Mucosa of stomach (tissue), 1 donor: ENCODE results near the gene MYH14.

Source experiments
- H3K27me3 ChIP-seq: one replicate; pipeline ENCODE4 v1.7.0; 2013; ENCODE audit warnings: mild to moderate bottlenecking, low read length; ENCODE audit not compliant: control insufficient read depth, insufficient read depth
- H3K36me3 ChIP-seq: one replicate; pipeline ENCODE4 v1.7.0; 2013; ENCODE audit warnings: low read length; ENCODE audit not compliant: control insufficient read depth, insufficient read depth
- H3K4me1 ChIP-seq: one replicate; pipeline ENCODE4 v1.7.0; 2013; ENCODE audit warnings: mild to moderate bottlenecking, low read length; ENCODE audit not compliant: control insufficient read depth, insufficient read depth
- H3K4me3 ChIP-seq: one replicate; pipeline ENCODE4 v1.7.0; 2013; ENCODE audit warnings: low read length
- H3K9ac ChIP-seq: one replicate; pipeline ENCODE4 v1.7.0; 2013; ENCODE audit warnings: mild to moderate bottlenecking, low read length, moderate library complexity
- H3K9me3 ChIP-seq: one replicate; pipeline ENCODE4 v1.7.0; 2013; ENCODE audit warnings: mild to moderate bottlenecking, low read length, moderate library complexity; ENCODE audit not compliant: control insufficient read depth
- donor health status: Pancreatic carcinoma.

The MYH14 gene

GRCh38 chr19:50203281-50204080 lies at the start of gene MYH14:
MYH14 (plus strand) TSS chr19:50203622; CDS start chr19:50210366, 6,744 bp downstream.
- Histone ChIP-seq H3K9ac (peak within 1 kb of the TSS; percentile 74), H3K36me3 (no peaks in the 10 kb centered on the region), H3K27me3 (peaks cover 9% of the 10 kb centered on the region), H3K4me3 (peak within 1 kb of the TSS; percentile 12), H3K4me1 (peaks cover 24% of the 10 kb centered on the region), H3K9me3 (no peaks in the 10 kb centered on the region)

- Histone ChIP-seq H3K36me3 (no peaks in the 10 kb centered on the region), H3K27me3 (no peaks in the 10 kb centered on the region), H3K4me3 (no peak overlapping the region), H3K9me3 (no peaks in the 10 kb centered on the region), H3K4me1 (no peaks in the 10 kb centered on the region), H3K9ac (no peak overlapping the region)
These were observed 48.9 kb upstream of the MYH14 start for GRCh38 chr19:50154529-50154928.

DNA sequence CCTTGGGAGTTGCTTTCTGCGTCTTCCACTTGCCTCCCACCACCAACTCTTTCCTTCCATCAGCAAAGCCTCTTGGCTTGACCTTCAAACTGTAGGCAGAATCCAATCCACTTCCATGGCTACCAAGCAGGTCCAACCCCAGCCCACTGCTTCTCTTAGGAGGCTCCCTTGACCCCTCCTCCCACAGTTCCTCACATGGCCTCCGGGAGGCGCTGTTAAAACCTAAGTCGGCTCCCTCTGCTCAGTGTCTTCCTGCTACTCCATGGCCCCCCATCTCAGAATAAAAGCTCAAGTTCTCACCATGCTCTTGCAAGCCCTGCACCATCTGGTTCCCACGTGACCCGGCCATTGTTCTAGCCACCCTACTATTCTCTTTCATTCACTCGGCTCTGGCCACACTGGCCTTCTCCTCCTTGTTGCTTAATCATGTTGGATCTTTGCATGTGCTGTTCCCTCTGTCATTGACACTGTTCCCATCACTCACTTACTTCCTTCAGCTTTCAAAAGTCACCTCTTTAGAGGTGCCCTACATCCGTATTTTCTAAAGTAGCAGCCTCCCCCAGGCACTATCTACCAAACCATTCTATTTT lies 47.8 kb upstream of the MYH14 start:
- Histone ChIP-seq H3K36me3 (no peaks in the 10 kb centered on the region), H3K9me3 (no peaks in the 10 kb centered on the region), H3K4me3 (no peak overlapping the region), H3K27me3 (no peaks in the 10 kb centered on the region), H3K9ac (no peak overlapping the region), H3K4me1 (no peaks in the 10 kb centered on the region)

DNA sequence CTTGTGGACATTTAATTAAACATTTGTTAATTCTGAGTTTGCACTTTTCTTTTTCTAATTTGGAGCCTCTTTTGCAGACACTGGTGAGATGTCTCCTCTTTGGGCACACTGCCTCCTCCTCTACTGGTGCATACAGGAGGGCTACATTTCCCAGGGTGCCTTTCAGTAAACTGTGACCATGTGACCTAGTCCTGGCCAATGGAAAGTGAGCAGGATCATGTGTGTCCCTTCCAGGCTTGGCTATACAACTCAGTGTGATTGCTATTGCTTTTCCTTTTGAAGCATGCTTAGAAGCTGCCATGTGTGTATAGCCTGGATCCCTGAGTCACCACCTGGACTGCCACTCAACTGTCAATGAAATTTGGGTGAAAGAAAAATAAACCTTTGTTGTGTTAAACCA lies 44.8 kb upstream of the MYH14 start:
- H3K9ac ChIP-seq = no peak overlapping the region
- H3K4me3 ChIP-seq = no peak overlapping the region
- no peaks in the 10 kb centered on the region for H3K27me3 ChIP-seq
- no peaks in the 10 kb centered on the region for H3K36me3 ChIP-seq
- no peaks in the 10 kb centered on the region for H3K9me3 ChIP-seq
- H3K4me1 ChIP-seq = no peaks in the 10 kb centered on the region

DNA sequence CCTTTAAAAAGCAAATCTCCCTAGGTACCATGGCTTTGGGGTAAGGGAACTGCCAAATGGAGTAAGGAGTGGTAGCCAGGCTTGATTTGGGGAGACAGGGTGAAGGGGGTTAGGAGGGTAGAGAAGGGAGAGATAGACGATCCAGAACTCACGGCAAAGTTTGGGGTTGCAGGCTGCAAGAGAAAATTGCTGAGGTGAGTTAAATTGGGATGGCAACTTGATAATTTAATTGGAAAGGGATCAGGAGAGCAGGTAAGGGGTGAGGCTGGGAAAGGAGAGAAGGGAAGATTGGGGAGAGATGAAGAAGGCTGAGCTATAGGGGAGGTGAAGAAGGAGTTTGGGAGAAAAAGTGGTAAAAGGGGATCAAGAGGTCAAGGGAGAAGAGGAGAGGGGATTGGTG lies 44.3 kb upstream of the MYH14 start:
- Histone ChIP-seq H3K4me1 (no peaks in the 10 kb centered on the region), H3K27me3 (no peaks in the 10 kb centered on the region), H3K36me3 (no peaks in the 10 kb centered on the region), H3K9me3 (no peaks in the 10 kb centered on the region), H3K9ac (no peak overlapping the region), H3K4me3 (no peak overlapping the region)

DNA sequence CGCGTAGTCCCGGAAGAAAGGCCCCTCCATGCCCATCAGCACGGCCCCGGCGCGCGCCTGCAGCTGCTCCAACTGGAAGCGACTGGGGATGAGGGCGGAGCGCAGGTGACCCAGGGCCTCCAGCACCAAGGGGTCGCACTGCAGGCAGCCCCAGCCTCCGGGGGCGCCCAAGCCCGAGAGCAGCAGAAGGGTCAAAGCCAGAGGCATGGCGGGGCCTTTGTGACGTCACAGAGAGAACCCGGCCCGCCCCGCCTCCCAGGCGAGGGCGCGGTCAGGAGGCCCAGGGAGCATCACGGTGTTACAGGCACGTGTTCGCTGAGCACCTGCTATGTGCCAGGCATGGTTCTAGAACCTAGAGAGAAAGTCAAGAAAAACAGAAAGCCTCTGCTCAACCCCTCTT lies 40.4 kb upstream of the MYH14 start, which contains the start of gene IZUMO2:
TSS of gene IZUMO2 (minus strand) at position 294 of the 400 bp plus-strand sequence. CDS start at position 207, 87 bp downstream.
- Histone ChIP-seq H3K4me1 (peaks cover 15% of the 10 kb centered on the region), H3K36me3 (no peaks in the 10 kb centered on the region), H3K4me3 (no peak within 1 kb of the TSS), H3K27me3 (no peaks in the 10 kb centered on the region), H3K9ac (no peak within 1 kb of the TSS), H3K9me3 (no peaks in the 10 kb centered on the region)

GRCh38 chr19:50167314-50167721 lies 36.1 kb upstream of the MYH14 start:
- H3K9ac ChIP-seq = no peak overlapping the region
- H3K9me3 ChIP-seq = no peaks in the 10 kb centered on the region
- no peaks in the 10 kb centered on the region for H3K27me3 ChIP-seq
- H3K36me3 ChIP-seq = no peaks in the 10 kb centered on the region
- H3K4me3 ChIP-seq = no peak overlapping the region
- H3K4me1 ChIP-seq = peaks cover 29% of the 10 kb centered on the region

DNA sequence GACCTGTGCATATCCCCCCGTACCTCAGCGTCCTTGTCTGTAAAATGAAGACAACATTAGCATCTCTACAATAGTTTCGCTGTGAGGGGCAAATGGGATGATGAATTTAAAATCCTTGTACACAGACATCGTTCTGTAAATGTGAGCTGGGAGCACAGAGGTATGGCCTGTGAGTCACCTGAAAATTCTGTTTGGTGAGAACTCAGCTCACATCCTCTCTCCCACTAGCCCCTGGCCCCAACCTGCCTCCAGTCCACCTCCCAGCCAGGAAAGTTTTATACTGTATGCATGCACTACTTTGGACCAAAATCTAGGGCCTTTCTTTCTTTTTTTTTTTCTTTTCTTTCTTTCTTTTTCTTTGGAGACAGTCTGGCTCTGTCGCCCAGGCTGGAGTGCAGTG lies 31.7 kb upstream of the MYH14 start:
- Histone ChIP-seq H3K27me3 (no peaks in the 10 kb centered on the region), H3K9ac (no peak overlapping the region), H3K4me1 (peaks cover 38% of the 10 kb centered on the region), H3K36me3 (no peaks in the 10 kb centered on the region), H3K4me3 (no peak overlapping the region), H3K9me3 (no peaks in the 10 kb centered on the region)

DNA sequence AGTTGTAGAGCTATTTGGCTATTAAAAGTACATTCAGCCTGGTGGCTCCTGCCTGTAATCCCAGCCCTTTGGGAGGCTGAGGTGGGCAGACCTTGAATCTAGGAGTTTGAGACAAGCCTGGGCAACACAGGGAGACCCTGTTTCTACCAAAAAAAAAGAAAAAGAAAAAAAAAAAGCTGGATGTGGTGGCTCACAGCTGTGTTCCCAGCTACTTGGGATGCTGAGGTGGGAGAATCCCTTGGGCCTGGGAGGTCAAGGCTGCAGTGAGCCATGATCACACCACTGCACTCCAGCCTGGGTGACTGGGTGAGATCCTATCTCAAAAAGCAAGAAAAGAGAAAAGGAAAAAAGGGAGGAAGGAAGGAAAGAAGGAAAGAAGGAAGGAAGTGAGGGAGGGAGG lies 30.7 kb upstream of the MYH14 start:
- H3K36me3 ChIP-seq = no peaks in the 10 kb centered on the region
- H3K4me1 ChIP-seq = peaks cover 29% of the 10 kb centered on the region
- H3K4me3 ChIP-seq = no peak overlapping the region
- H3K27me3 ChIP-seq = no peaks in the 10 kb centered on the region
- H3K9me3 ChIP-seq = no peaks in the 10 kb centered on the region
- H3K9ac ChIP-seq = no peak overlapping the region

GRCh38 chr19:50173127-50173526 lies 30.3 kb upstream of the MYH14 start:
- Histone ChIP-seq H3K4me1 (peaks cover 26% of the 10 kb centered on the region), H3K27me3 (no peaks in the 10 kb centered on the region), H3K36me3 (no peaks in the 10 kb centered on the region), H3K9ac (peak overlapping the region; percentile 29), H3K9me3 (no peaks in the 10 kb centered on the region), H3K4me3 (no peak overlapping the region)

DNA sequence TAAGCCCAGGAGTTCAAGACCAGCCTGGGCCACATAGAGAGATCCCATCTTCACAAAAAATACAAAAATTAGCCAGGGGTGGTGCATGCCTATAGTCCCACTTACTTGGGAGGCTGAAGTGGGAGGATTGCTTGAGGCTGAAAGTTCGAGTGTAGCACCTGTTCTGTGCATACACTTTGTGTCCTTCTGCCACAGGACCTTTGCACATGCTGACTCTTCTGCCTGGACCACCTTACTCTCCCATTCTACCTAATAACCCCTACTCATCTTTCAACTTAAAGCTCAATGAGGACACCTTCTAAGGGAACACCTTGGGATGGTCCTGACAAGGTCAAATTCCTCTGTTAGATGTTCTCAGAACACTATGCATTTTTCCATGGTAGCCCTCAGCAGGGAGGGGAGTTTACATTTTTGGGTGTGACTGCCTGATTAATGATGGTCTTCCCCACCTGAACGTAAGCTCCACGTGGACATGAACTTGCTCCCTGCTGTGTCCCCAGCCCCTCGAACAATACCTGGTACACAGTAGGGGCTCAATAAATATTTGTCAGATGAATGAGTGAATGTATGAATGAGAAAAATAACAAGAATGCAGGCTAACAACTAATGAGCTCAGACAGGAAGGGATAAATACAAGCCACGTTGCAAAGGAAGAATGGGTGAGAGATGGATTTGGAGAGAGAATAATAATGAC lies 29.2 kb upstream of the MYH14 start:
- Histone ChIP-seq H3K4me3 (no peak overlapping the region), H3K27me3 (no peaks in the 10 kb centered on the region), H3K9ac (no peak overlapping the region), H3K36me3 (no peaks in the 10 kb centered on the region), H3K9me3 (no peaks in the 10 kb centered on the region), H3K4me1 (peaks cover 30% of the 10 kb centered on the region)

GRCh38 chr19:50175924-50176323 lies 27.5 kb upstream of the MYH14 start:
- H3K9me3 ChIP-seq = no peaks in the 10 kb centered on the region
- no peak overlapping the region for H3K4me3 ChIP-seq
- H3K36me3 ChIP-seq = no peaks in the 10 kb centered on the region
- peaks cover 24% of the 10 kb centered on the region for H3K4me1 ChIP-seq
- H3K9ac ChIP-seq = no peak overlapping the region
- H3K27me3 ChIP-seq = no peaks in the 10 kb centered on the region
